HG03442 (cell line): ENCODE results near the gene FCGR1A.
"Not testable (repeated sequence)": the region's sequence is repeated elsewhere in the genome, so short reads cannot be mapped to it uniquely, and the experiment has no call there.

Source experiments
- ATAC-seq: cut with Tn5 transposase; IDR thresholded peaks from one replicate; pipeline ENCODE4 v1.9.1; 2021; ENCODE audit warnings: mild to moderate bottlenecking, moderate library complexity; ENCODE audit not compliant: unreplicated experiment

Gene FCGR1A

GRCh38 chr1:149782600-149782999 lies at the start of gene FCGR1A:
Gene FCGR1A (plus strand): TSS chr1:149782694. CDS start chr1:149782744, 50 bp downstream.
- not testable (repeated sequence) for ATAC-seq

GRCh38 chr1:149732781-149733180 lies 49.7 kb upstream of the FCGR1A start:
- not testable (repeated sequence) for ATAC-seq

GRCh38 chr1:149734692-149735091 lies 47.8 kb upstream of the FCGR1A start:
- not testable (repeated sequence) for ATAC-seq

GRCh38 chr1:149740148-149740581 lies 42.3 kb upstream of the FCGR1A start:
- ATAC-seq = not testable (repeated sequence)

- not testable (repeated sequence) for ATAC-seq
Observed at GRCh38 chr1:149740590-149741230, 41.8 kb upstream of the FCGR1A start.

- not testable (repeated sequence) for ATAC-seq
Observed at GRCh38 chr1:149741914-149742313, 40.6 kb upstream of the FCGR1A start.

GRCh38 chr1:149746463-149747356 lies 35.8 kb upstream of the FCGR1A start:
- ATAC-seq = not testable (repeated sequence)

- not testable (repeated sequence) for ATAC-seq
Observed at GRCh38 chr1:149747359-149748143, 34.9 kb upstream of the FCGR1A start.

- ATAC-seq = not testable (repeated sequence)
Observed at GRCh38 chr1:149748144-149748500, 34.4 kb upstream of the FCGR1A start.

GRCh38 chr1:149750562-149750961 lies 31.9 kb upstream of the FCGR1A start:
- ATAC-seq = not testable (repeated sequence)

GRCh38 chr1:149752186-149752585 lies 30.3 kb upstream of the FCGR1A start:
- ATAC-seq = not testable (repeated sequence)

- ATAC-seq = not testable (repeated sequence)
Observed at GRCh38 chr1:149753466-149753865, 29.0 kb upstream of the FCGR1A start.

- ATAC-seq = not testable (repeated sequence)
Observed at GRCh38 chr1:149755294-149755693, 27.2 kb upstream of the FCGR1A start.

GRCh38 chr1:149762294-149762693 lies 20.2 kb upstream of the FCGR1A start:
- not testable (repeated sequence) for ATAC-seq

- ATAC-seq = not testable (repeated sequence)
Observed at GRCh38 chr1:149764087-149764800, 18.2 kb upstream of the FCGR1A start.

GRCh38 chr1:149766241-149766640 lies 16.3 kb upstream of the FCGR1A start:
- ATAC-seq = not testable (repeated sequence)

GRCh38 chr1:149769216-149769615 lies 13.3 kb upstream of the FCGR1A start:
- ATAC-seq = not testable (repeated sequence)

GRCh38 chr1:149770661-149771060 lies 11.8 kb upstream of the FCGR1A start:
- not testable (repeated sequence) for ATAC-seq

GRCh38 chr1:149771653-149772425 lies 10.7 kb upstream of the FCGR1A start:
- peak; percentile 98 for ATAC-seq
